Measurements from ENCODE around the gene NFASC.

DNA sequence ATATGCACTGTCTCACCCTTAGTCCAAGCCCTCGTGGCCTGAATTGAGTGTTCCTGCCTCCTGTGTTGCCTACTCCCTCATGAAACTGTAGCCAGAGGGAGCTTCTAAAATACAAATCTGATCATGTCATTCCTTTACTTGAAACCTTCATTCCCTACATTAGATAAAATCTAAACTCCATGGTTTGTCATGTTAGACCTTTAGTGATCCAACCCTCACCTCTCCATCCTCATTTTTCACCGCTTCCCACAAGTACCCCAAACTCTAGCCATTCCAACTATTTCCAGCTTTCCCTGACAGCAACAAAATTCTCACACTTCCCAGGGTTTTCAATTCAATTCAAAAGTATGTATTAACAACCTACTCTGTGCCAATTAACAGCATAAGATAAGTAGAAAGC, 154.0 kb downstream of the NFASC start:
- TF ChIP-seq, protein P1, sequence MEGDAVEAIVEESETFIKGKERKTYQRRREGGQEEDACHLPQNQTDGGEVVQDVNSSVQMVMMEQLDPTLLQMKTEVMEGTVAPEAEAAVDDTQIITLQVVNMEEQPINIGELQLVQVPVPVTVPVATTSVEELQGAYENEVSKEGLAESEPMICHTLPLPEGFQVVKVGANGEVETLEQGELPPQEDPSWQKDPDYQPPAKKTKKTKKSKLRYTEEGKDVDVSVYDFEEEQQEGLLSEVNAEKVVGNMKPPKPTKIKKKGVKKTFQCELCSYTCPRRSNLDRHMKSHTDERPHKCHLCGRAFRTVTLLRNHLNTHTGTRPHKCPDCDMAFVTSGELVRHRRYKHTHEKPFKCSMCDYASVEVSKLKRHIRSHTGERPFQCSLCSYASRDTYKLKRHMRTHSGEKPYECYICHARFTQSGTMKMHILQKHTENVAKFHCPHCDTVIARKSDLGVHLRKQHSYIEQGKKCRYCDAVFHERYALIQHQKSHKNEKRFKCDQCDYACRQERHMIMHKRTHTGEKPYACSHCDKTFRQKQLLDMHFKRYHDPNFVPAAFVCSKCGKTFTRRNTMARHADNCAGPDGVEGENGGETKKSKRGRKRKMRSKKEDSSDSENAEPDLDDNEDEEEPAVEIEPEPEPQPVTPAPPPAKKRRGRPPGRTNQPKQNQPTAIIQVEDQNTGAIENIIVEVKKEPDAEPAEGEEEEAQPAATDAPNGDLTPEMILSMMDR (IDR thresholded peaks at IDR 0.05) = no peak
- no peak for TF ChIP-seq SIN3A (IDR thresholded peaks at IDR 0.05; ENCODE audit: borderline replicate concordance, insufficient read depth, low read depth, low read length)
